GM21528 (cell line): Measurements from ENCODE around the gene CAMTA2.

Experiments
- ATAC-seq: cut with Tn5 transposase; IDR thresholded peaks from one replicate; pipeline ENCODE4 v1.9.1; 2021; ENCODE audit warnings: mild to moderate bottlenecking, moderate library complexity; ENCODE audit not compliant: unreplicated experiment, low FRiP score

Gene CAMTA2

GRCh38 chr17:5003214-5003867 is 15.9 kb upstream of the CAMTA2 start:
- ATAC-seq, result no peak

- ATAC-seq, result no peak
These were observed 14.8 kb upstream of the CAMTA2 start for GRCh38 chr17:5002121-5002788.

GRCh38 chr17:5000237-5000639 is 12.8 kb upstream of the CAMTA2 start:
- ATAC-seq, result no peak

- no peak for ATAC-seq
These were observed 12.1 kb upstream of the CAMTA2 start for GRCh38 chr17:4999430-5000093.

GRCh38 chr17:4998732-4999429 is 11.4 kb upstream of the CAMTA2 start:
- no peak for ATAC-seq

- ATAC-seq, result peak; percentile 9
These were observed 10.7 kb upstream of the CAMTA2 start for GRCh38 chr17:4998027-4998731.

- peak; percentile 89 for ATAC-seq
These were observed 10.0 kb upstream of the CAMTA2 start, which contains the start of the genes INCA1 and KIF1C for GRCh38 chr17:4997302-4998026. TSS of gene INCA1 (minus strand) at chr17:4997522. CDS start at chr17:4994437, 3,085 bp downstream. TSS of gene KIF1C (plus strand) at chr17:4997950. CDS start at chr17:5000247, 2,297 bp downstream.

- no peak for ATAC-seq
These were observed 6.7 kb upstream of the CAMTA2 start for GRCh38 chr17:4994081-4994595.

GRCh38 chr17:4987767-4988567 is 492 bp upstream of the CAMTA2 start:
- peak; percentile 18 for ATAC-seq

- no peak for ATAC-seq
These were observed 1.1 kb downstream of the CAMTA2 start for GRCh38 chr17:4986403-4986802.

- ATAC-seq, result no peak
These were observed 5.2 kb downstream of the CAMTA2 start for GRCh38 chr17:4982305-4982704.

- no peak for ATAC-seq
These were observed 6.7 kb downstream of the CAMTA2 start for GRCh38 chr17:4980644-4981216.

GRCh38 chr17:4978726-4979125 is 8.7 kb downstream of the CAMTA2 start:
- ATAC-seq, result no peak

- ATAC-seq, result no peak
These were observed 13.3 kb downstream of the CAMTA2 start for GRCh38 chr17:4974115-4974670.

- ATAC-seq, result no peak
These were observed 14.0 kb downstream of the CAMTA2 start for GRCh38 chr17:4973256-4974114.

GRCh38 chr17:4972752-4973151 is 14.7 kb downstream of the CAMTA2 start:
- no peak for ATAC-seq

- no peak for ATAC-seq
These were observed 15.2 kb downstream of the CAMTA2 start for GRCh38 chr17:4972322-4972721.
